NCI-H2196 treated with DMSO at 0.1 percent for 48 hours (cell line): Measurements from ENCODE around the gene KIAA1549.
A peak's percentile ranks its signal among the peaks of the same experiment; 100 is the strongest.
"Not testable (repeated sequence)": the region's sequence is repeated elsewhere in the genome, so short reads cannot be mapped to it uniquely, and the experiment has no call there.

Experiments used
- DNase-seq: peaks from one replicate; lab custom pipeline; 2025; ENCODE audit not compliant: unreplicated experiment; lab: John Stamatoyannopoulos, UW

KIAA1549 gene

DNA sequence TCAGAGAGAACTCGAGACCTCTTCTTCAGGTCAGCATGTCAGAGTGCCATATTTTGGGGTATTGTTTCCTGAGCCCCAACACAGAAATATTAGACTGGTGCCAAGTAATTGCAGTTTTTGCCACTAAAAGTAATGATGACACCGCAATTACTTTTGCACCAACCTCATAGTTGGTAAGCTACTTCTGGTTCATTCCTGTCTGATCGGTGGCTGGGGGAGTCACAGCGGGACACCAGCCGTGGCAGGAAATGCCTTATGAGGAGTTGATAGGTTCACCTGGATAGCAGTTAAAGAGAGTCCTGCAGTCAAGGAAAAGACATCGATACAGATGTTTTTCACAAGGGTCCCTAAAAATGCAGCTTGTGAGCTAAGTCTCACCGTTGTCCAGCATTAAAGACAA is 159.3 kb downstream of the KIAA1549 start:
- no peak for DNase-seq

DNA sequence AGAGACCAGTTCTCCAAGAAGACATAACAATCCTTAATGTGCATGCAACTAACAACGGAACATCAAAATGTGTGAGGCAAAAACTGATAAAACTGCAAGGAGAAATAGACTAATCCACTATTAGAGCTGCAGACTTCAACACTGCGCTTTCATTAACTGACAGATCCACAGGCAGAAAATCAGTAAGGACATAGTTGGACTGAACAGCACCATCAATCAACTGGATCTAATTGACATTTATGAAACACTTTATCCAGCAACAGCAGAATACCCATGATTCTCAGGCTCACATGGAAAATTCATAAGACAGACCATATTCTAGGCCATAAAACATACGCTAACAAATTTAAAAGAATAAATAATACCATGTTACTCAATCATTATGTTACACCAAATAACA is 161.6 kb downstream of the KIAA1549 start:
- no peak for DNase-seq

DNA sequence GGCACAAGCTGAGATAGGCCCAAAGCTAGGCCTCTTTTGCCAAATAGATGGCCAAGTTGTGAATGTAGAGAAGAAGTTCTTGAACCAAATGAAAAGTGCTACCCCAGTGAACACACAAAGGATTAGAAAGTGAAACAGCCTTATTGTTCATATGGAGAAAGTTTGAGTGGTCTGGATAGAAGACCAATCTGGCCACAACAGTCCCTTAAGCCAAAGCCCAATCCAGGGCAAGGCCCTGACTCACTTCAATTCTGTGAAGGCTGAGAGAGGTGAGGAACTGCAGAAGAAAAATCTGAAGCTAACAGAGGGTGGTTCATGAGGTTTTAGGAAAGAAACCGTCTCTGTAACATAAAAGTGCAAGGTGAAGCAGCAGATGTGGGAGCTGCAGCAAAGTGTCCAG is 164.5 kb downstream of the KIAA1549 start:
- no peak for DNase-seq

DNA sequence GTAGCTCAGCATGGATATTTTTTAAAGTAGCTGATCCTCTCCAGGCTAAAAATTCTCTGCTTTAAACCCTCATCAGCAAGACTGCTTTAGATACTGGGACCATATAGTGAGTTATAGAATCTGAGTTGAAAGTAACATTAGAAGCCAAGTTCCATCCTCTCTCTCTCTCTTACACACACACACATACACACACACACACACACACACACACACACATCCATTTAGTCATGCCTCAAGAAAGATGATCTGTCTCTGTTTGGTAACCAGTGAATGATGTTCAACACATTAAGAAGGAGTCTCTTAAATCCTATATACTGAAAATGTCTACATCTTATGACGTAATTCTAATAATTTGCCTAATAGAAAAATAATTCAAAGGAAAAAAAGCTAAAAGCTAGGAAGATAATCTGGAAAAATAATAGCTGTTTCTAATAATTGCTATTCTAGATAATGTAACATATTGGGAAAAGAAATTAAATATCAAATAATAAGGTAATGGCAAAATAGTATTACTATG is 166.3 kb downstream of the KIAA1549 start:
- no peak for DNase-seq

DNA sequence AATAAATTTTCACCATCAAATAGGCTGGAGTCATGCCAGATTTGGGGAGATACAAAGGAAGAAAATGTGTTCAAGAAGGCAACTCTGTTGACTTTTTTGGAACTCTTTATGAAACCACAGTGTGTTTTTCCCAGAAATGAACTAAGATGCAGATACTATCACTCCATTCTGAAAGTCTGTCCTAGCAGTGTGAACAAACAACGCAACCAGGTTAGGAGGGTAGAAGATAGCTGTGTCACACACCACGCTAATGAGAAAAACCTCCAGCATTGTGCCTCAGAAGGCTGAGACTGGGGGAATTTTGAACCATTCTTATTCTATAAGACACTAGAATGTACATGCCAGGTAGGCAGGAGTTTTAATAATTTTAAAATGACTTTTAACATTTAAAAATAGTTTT is 167.2 kb downstream of the KIAA1549 start:
- no peak for DNase-seq

DNA sequence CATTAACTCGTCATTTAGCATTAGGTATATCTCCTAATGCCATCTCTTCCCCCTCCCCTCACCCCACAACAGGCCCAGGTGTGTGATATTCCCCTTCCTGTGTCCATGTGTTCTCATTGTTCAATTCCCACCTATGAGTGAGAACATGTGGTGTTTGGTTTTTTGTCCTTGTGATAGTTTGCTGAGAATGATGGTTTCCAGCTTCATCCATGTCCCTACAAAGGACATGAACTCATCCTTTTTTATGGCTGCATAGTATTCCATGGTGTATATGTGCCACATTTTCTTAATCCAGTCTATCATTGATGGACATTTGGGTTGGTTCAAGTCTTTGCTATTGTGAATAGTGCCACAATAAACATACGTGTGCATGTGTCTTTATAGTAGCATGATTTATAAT is 169.9 kb downstream of the KIAA1549 start:
- DNase-seq, result not testable (repeated sequence)

DNA sequence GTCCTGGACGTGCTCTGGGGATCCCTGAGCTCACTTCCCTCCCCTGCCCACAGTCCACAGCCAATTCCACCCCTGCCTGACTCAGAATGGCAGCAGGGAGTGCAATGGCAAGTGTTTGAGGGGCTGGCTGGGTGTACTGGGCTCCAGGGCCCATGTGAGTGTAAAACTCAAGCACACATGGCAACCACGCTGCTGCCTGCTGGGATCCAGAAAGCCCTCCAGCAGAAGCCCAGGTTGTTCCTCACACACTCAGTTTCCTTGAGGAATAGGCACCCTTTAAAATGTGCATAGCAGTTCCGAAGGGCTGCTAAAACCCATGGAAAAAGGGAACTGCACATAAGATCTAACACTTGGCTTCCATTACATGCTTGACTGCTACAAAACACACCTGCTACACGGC is 171.8 kb downstream of the KIAA1549 start:
- no peak for DNase-seq

DNA sequence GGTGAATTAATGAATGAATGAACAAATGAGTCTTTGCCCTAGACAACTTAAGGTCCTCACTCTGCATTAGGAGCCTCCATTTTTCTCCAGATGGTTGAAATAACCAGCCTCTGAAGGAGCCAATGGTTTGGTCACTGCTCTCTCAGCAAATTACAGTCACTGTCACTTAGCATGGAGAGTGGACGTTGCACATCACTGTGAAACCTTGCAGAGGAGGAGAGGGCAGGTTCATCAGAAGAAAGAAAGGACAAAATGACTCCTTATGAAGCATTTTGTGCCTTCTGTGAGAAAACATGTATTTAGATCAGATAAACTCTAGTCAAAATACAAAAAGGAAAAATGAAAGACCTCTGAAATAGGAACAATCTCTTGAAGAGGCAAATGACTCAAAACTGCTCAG is 176.6 kb downstream of the KIAA1549 start:
- DNase-seq, result no peak

DNA sequence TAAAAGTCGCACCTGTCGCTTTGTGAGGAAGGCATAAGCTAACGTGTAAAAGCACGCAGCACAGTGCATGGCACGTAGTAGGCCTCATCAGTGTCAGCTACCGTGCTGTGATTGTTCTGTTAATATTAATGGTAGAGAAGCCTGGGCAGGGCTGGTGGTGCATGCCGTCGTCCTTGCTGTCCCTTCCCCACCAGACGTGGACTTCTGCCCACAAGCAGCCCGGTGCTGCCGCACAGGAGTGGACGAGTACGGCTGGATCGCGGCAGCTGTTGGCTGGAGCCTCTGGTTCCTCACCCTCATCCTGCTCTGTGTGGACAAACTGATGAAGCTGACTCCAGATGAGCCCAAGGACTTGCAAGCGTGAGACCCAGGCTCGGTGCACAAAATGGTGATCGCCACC is 178.5 kb downstream of the KIAA1549 start:
- DNase-seq, result no peak

DNA sequence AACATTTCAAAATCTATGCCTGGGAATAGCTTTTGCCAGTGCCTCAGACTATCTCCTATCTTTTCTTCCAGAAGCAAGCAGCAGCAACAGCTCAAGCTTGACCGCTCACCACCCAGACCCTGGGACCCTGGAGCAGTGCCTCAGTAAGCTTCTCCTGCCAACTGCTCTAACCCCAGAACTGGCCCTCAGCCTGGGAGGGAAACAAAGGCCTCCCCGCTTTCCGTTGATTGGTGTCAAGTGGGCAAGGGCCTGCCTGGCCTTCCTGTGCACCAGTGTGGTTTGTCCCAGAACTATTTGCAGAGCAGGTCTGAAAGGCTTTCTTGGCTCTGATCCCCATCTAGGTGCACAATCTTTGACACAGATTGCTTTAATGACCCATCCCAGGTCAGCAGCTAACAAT is 179.9 kb downstream of the KIAA1549 start:
- no peak for DNase-seq

DNA sequence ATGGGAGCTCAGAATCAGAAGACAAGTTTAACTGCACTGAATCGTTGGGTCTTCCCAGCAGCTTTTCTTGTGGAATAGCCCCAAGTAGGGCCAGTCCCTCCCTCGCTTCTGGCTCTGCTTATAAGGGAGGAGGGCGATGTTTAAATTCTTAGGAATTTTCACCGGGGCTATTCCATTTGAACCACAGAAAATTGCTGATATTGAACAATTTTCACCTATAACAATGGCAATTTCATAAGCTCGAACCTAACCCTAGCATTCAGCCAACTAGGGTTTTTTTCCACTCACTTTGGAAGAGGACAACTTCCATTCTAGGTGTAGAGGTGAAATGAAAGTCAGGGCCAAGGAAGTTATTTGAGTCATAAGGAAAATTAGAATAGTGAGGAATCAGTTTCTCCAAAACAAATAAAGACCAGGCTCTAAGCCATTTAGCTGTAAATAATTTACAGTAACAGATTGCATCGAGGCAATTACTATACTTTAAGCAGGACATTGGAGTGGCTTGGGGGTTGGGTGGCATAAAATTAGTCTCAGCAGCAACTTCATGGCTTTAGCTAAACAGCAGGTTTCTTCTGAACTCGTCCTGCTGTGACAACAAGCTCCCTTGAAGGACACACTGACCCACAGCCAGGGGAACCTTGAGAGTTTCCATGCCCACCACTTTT is 181.7 kb downstream of the KIAA1549 start:
- DNase-seq, result no peak

DNA sequence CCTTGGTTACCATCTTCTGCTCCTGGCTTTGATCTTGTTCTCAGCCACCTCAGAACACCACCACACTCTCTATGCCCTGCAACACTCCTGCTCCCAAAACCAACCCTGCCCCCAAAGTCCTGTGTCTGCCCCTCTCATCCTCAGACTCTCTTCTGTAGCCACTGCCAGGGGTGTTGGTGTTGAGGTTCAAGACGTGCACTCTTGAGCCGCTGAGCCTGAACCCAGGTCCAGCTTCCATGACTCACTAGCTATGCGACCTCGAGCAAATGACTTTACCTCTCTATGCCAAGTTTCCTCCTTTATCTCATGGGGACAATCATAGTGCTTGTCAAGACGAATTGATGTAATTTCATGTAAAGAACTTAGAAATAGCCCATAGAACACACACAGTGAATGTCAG is 182.4 kb downstream of the KIAA1549 start:
- no peak for DNase-seq

DNA sequence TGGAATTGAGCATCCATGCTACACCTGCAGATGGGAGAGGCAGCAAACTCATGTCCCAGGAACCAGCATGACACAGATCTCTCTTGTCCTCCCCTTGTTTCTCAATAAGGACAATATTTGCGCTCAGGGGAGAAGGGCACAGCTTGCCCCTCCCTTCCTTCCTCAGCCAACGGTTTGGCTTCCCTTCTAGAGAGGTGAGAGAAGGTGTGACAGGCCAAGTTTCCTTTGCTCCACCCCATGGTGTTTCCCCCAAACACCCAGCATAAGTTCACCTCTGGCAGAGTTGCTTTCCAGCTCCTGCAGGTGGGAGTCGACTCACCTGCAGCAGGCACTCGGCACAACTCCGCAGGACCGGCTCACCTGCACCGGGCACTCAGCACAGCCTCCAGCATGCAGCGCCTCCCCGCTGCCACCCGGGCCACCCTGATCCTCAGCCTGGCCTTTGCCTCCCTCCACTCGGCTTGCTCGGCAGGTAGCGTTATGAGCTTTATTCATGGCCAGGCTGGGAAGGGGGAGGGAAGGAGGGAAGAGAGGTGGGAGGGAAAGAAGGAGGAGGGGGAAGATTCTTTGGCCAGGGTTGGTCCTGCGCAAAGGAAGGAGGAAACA is 183.4 kb downstream of the KIAA1549 start, which contains the start of the genes ATP6V0A4 and TMEM213:
ATP6V0A4 (minus strand) TSS at position 482 of the 606 bp plus-strand sequence. CDS start 26,949 bp downstream, outside the sequence.
TMEM213 (plus strand) TSS at position 280 of the 606 bp plus-strand sequence; CDS start at position 391, 111 bp downstream.
- DNase-seq, result no peak

DNA sequence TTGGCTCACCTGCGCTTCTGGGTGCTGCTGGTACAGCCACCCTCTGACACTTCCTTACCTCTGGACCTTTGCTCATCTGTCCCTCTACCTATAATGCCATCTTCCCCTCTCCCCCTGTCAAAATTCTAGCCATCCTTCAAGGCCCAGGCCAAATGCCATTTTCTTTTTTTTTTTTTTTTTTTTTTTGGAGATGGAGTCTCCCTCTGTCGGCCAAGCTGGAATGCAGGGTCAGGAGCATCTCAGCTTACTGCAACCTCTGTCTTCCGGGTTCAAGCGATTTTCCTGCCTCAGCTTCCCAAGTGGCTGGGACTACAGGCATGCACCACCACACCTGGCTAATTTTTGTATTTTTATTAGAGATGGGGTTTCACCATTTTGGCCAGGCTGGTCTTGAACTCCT is 184.1 kb downstream of the KIAA1549 start:
- DNase-seq, result not testable (repeated sequence)

DNA sequence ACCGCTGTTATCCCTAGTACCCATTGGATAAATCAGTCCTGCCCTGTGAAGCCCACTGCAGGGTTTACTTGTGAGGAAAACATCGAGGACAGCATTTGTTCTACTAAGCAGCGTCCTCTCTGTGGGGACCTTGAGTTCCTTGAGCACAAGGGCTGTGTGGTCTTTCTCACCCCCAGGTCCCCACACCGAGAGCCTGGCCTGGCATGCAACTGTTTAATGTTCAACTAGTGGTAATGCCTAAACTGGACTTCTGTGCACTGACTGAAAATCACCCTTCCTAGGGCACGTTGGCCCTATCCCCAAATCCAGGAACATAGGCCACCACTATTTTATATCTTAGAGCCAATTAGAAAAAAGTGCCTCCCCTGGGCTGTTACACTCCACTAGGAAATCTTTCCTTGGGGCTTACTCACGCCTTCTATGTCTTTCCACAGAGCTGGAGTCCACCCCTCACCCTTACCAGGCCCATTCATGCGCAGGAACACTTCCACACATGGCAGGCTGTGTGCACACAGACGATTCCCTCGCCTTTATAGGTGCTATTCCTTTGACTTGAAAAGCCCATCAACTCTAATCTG is 185.1 kb downstream of the KIAA1549 start:
- no peak for DNase-seq

DNA sequence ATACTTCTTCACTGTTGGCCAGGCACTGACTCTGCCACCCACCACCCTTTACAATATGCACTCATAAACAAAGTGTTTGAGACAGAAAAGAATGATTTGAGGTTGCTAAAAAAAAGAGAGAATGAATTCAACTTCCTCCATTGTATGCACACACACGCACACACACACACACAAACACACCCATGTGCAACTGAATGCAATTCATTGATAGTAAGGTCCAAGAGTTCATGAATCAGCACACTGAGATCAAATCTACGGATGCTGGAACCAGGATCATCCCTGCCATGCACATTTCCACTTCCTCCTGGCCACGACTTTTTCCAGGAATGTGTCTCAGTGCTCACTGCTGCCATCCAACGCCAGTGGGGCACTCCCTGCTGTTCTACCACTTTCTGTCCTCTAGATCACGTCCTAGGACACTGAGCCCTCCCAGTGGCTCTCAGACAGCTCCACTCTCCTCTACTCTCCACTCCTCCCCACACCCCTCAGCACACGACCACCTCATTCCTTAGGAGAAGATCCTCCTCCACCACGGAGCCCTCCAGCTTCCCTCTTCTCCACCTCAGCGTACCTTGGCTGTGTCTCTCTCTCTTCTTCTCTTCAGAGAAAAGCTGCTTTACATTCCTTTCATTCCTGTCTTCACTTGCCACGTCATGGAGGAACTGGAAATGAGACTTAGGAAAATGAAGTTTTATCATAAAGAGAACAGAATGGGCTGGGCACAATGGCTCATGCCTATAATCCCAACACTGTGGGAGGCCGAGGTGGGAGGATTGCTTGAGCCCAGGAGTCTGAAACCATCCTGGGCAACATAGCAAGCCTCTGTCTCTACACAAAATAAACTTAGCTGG is 195.4 kb downstream of the KIAA1549 start:
- DNase-seq, result no peak

DNA sequence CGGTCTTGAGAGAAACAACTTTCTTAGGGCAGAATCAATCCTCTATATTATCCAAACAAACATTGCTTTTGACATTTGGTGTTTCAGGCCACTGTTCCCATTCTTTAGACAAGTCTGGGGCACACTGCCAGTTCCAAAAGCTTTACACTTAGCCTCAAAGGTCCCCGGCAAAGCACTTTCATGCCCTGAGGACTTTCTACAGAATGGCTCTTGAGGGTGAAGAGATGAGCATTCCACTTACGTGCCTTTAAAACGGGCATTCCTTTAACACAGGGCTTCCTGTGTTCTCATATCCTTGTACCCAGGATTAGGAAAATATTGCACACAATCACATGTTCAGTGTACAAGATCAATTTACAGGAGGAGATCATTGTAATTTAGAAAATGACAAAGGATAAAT is 196.5 kb downstream of the KIAA1549 start:
- DNase-seq, result peak; percentile 9
